Measurements from ENCODE around the gene ZBTB20.

GRCh38 chr3:114293838-114294535 is 853.1 kb downstream of the ZBTB20 start, which contains the start of gene TIGIT:
- TF ChIP-seq CTCF (IDR thresholded peaks at IDR 0.05) (no peak), POLR2A (IDR thresholded peaks at IDR 0.05) (no peak)
